Epithelial cell of prostate (primary cell): Measurements from ENCODE around the gene KRTAP12-4.
"Not testable (repeated sequence)": the region's sequence is repeated elsewhere in the genome, so short reads cannot be mapped to it uniquely, and the experiment has no call there.

ENCODE experiments used
- DNase-seq: peaks from one replicate; pipeline ENCODE4 v3.0.0-alpha.2; 2011; ENCODE audit warnings: low read depth, low spot score
- H3K27ac ChIP-seq: fragments of 450-650 bp; 2 replicates; pipeline ENCODE4 v1.5.1; 2017; ENCODE audit warnings: mild to moderate bottlenecking

Gene KRTAP12-4

DNA sequence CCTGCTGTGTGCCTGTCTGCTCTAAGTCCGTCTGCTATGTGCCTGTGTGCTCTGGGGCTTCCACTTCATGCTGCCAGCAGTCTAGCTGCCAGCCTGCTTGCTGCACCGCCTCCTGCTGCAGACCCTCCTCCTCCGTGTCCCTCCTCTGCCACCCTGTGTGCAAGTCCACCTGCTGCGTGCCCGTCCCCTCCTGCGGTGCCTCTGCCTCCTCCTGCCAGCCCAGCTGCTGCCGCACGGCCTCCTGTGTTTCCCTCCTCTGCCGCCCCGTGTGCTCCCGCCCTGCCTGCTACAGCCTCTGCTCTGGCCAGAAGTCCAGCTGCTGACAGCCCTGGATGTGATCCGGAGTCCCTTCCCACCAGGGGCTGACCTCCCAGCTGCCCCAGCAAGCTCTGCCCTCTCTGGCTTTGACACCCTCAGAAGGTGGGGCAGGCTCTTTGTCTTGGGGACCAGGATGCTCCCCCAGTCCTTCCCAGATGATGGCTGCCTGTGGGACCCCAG is 16.6 kb downstream of the KRTAP12-4 start:
- H3K27ac ChIP-seq, DNase-seq: not testable (repeated sequence)

DNA sequence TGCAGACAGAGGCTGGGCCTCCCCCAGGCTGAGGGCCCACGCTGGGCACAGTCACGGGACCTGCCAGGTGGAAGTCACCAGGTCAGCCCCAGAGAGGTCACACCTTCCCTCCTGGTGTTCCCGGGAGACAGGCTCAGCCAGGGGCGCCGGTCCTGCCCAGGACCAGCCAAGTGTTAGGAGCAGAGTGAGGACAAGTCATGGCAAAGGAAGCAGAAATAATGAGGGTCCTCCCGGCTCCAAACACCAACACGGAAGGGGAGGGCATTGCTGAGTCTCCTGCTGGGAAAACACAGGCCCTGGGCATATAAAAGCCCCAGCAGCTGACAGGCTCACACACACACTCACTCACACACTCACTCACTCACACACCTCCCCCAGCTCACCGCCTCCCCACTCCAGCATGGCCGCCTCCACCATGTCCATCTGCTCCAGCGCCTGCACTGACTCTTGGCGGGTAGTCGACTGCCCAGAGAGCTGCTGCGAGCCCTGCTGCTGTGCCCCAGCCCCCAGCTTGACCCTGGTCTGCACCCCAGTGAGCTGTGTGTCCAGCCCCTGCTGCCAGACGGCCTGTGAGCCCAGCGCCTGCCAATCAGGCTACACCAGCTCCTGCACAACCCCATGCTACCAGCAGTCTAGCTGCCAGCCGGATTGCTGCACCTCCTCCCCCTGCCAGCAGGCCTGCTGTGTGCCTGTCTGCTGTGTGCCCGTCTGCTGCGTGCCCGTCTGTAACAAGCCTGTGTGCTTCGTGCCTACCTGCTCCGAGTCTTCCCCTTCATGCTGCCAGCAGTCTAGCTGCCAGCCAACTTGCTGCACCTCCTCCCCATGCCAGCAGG is 17.2 kb downstream of the KRTAP12-4 start, which contains the start of gene KRTAP10-10:
Gene KRTAP10-10, plus strand, starts transcription at position 339 of the 833 bp plus-strand sequence. Its CDS starts 62 bp downstream, at position 401.
- DNase-seq: no peak
- H3K27ac ChIP-seq: no peak within 1 kb of the TSS

DNA sequence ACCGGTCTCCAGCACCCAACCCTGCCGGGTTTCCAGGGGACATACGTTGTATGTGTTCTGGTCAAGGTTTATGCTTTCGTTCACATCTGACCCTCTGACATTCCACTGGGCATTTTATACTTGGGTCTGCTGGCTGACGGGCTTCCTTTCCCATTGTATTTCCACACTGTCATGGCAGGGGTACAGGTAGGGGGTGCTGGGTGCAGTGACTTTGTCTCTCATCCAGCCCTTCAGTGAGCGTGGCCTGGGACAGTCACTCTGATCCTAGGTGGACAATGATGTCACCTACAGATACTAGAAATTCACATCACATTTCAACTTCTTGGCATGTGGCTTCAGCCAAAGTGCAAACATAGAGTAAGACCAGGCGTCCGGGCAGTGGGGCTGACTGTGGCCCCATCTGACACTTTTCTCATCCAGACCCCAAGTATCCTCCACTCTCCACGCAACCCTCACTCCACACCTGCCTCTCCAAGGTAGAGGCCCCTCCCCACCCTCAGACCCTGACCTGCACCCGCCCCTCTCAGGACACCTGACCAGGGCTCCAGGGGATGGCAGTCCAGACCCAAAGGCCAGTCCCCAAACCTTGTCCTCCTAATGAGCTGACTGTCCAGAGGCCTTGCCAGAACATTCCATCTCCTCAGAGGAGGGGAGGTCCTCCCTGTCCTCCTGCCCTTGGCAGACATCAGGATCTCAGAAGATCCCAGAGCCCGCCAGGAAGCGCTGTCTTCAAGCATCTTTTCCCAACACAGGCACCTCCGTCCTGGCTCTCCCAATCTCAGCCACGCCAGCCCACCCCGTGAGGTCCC is 18.0 kb downstream of the KRTAP12-4 start:
- no peak overlapping the region for H3K27ac ChIP-seq
- DNase-seq: no peak

DNA sequence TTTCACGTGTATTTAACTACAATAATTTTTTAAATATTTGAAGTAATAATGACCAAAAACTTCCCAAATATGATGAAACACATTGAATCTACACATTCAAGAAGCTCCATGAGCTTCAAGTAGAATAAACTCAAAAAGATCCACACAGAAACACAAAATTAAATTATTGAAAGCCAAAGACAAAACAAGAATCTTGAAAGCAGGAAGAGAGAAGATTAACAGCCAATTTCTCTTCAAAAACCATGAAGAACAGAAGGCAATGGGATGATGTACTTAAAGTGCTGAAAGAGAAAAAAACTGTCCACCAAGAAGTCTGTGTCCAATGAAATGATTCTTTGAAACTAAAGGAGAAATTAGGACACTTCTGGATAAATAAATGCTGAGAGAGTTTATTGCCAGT is 22.4 kb downstream of the KRTAP12-4 start:
- DNase-seq: no peak
- H3K27ac ChIP-seq: no peak overlapping the region

DNA sequence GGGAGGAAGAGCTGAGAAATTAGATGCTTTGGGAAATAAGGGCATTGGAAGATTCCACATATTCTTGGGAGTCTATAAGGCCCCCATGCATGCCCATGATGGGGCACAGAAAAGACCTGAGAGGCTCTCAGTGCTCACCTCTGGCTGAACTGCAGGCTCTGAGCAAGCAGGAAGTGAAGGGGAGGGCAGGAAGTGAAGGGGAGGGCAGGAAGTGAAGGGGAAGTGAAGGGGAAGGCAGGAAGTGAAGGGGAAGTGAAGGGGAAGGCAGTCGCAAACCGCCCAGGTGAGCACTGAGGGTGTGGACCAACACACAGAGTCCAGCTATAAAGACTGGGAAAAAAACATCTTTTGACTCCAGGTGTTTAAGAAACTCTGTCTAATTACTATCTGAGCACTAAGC is 24.0 kb downstream of the KRTAP12-4 start:
- no peak overlapping the region for H3K27ac ChIP-seq
- DNase-seq: no peak

DNA sequence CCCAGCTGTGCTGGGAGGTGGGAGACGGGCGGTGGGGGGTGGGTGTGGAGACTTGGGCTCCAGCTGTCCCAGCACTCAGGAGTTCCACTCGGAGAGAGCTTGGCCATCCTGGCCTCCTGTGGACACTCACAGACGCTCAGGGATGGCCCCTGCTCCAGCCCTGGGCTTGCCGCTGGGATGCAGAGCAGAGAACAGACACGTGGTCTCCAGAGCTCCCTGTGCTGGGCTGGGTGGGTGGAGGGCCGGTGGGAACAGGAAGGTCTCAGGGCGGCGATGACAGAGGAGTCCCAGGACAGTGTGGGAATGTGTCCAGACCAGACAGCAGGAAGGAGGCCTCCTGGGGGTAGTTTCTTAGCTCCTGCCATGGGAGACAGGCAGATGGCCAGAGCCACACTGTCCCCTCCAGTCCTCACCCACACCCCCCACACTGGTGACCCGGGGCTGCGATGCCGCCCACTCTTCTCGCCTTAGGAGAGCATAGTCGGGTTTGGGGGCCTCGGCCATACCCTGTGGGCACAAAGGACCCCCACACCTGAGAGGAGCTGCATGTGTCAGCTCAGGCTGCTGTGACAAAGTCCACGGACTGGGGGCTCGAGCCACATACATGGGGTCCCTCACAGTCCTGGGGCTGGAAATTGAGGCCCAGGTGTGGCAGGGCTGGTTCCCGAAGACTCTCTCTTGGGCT is 25.6 kb downstream of the KRTAP12-4 start:
- no peak for DNase-seq
- H3K27ac ChIP-seq: no peak overlapping the region

DNA sequence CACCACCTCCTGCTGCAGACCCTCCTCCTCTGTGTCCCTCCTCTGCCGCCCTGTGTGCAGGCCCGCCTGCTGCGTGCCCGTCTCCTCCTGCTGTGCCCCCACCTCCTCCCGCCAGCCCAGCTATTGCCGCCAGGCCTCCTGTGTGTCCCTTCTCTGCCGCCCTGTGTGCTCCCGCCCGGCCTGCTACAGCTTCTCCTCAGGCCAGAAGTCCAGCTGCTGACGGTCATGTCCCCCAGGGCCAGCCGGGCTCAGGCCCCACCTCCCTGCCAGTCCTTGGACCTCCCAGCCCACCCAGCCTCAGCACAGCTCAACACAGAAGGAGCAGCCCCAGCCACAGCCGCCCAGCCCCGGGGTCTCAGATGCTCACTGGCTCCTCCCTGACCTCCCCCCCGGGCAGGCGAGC is 26.6 kb downstream of the KRTAP12-4 start:
- not testable (repeated sequence) for DNase-seq, H3K27ac ChIP-seq

DNA sequence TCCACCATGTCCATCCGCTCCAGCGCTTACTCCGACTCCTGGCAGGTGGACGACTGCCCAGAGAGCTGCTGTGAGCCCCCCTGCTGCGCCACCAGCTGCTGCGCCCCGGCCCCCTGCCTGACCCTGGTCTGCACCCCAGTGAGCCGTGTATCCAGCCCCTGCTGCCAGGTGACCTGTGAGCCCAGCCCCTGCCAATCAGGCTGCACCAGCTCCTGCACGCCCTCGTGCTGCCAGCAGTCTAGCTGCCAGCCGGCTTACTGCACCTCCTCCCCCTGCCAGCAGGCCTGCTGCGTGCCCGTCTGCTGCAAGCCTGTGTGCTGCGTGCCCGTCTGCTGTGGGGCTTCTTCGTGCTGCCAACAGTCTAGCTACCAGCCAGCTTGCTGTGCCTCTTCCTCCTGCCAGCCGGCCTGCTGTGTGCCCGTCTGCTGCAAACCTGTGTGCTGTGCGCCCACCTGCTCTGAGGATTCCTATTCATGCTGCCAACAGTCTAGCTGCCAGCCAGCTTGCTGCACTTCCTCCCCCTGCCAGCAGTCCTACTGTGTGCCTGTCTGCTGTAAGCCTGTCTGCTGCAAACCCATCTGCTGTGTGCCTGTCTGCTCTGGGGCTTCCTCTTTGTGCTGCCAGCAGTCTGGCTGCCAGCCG is 27.2 kb downstream of the KRTAP12-4 start:
- DNase-seq: not testable (repeated sequence)

DNA sequence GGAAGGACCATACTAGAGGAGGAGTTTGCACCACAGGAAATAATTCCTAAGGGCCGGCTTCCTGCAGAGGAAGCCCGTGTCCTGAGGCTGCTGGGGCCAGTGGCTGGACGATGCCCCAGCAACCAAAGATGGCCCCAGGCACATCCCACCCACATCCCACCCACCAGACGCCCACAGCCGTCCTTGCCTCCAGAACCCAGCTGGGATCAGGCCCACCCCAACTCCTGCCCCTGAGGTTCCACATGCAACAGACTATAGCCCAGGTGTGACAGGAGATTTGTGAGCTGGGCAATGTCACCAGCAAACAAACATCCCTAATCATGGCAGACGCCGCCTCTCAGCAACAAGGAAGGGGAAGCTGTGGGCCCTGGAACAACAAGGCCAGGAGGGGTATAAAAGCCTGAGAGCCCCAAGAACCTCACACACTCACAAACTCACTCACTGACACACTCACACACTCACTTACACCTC is 27.8 kb downstream of the KRTAP12-4 start, which contains the start of gene KRTAP10-9:
Gene KRTAP10-9, plus strand, starts transcription at position 421 of the 471 bp plus-strand sequence. CDS start 79 bp downstream, outside the sequence.
- DNase-seq: no peak
- no peak within 1 kb of the TSS for H3K27ac ChIP-seq

More for the DNA sequence above, 27.2 kb downstream of the KRTAP12-4 start:
- H3K27ac ChIP-seq: not testable (repeated sequence)

DNA sequence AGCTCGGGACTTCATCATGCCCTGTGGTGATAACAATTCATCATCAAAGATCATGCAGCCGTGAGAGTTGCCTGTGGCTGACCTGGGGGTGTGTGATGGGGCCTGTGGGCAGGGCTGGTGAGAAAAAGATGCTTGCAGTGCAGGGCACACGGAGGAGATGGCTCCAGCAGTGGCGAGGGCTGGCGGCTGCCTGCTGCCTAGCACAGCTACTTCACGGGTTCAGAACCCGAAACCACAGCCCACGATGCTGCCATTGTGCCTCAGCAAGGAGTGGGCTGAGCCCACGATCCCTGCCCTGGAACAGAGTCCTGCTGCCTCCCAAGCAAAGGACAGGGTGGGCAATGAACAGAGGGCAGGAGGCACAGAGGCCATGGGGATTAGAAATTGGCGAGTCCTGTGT is 28.2 kb downstream of the KRTAP12-4 start:
- H3K27ac ChIP-seq: no peak overlapping the region
- DNase-seq: no peak

DNA sequence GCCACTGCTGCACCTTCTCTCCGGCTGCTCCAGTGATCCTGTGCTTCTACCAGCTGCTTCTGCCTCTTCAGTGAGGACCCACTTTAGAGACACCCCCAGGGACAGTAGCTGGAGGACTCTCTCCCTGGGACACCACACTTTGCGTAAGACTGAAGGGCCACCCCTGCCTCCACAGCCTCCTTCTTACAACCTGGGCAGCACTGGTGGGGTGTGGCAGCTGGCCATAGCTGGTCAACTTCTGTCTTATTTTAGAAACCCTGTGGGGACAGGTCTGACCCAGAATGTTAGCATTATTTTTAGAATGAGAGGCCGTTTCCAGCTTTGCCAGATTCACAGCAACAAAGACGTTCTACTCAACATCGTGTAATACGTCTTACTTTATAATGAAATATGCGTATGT is 28.7 kb downstream of the KRTAP12-4 start:
- no peak overlapping the region for H3K27ac ChIP-seq
- DNase-seq: no peak

DNA sequence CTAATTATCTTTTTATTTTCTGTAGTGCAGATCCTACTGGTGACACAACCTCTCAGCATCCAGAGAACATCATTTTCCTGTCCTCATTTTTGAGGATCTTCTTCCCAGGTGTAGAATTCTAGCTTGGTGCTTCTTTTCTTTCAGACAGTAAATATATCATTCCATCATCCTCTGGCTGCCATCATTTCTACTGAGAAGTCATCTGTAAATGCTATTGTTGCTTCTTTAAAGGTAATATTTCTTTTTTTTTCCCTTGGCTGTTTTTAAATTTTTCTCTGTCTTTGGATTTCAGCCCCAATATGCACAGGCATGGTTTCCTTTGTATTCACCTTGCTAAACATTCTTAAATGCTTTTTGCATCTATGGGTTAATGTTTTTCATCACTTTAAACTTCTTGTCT is 30.9 kb downstream of the KRTAP12-4 start:
- no peak overlapping the region for H3K27ac ChIP-seq
- no peak for DNase-seq

DNA sequence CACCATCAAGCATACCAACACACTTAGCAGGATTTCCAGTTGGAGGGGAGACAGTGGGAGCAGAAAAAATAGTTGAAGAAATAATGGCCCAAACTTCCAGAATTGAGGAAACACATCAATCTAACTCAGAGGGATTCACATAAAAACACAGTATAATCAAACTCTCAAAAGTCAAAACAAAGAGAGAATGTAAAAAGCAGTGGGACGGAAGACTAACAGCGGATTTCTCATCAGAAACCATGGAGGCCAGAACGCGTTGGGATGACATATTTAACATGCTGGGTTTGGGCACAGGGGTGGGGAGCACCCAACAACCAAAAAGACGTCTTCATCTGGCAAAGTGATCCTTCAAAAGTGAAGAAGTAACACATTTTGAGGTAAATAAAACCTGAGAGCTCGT is 34.6 kb downstream of the KRTAP12-4 start:
- no peak overlapping the region for H3K27ac ChIP-seq
- no peak for DNase-seq

DNA sequence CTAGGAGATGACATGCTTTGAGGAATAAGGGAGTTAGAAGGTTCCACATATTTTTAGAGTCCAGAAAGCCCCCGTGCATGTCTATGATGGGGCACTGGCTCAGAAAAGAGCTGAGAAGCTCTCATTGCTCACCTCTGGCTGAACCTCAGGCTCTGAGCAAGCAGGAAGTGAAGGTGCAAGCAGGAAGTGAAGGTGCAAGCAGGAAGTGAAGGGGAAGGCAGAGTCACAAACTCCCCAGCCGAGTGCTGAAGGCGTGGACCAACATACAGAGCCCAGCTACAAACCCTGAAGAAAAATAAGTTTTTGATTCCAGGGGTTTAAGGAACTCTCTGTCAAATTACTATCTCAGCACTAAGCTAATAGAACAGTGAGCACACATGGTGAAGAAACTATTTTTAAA is 35.5 kb downstream of the KRTAP12-4 start:
- DNase-seq: no peak
- no peak overlapping the region for H3K27ac ChIP-seq

DNA sequence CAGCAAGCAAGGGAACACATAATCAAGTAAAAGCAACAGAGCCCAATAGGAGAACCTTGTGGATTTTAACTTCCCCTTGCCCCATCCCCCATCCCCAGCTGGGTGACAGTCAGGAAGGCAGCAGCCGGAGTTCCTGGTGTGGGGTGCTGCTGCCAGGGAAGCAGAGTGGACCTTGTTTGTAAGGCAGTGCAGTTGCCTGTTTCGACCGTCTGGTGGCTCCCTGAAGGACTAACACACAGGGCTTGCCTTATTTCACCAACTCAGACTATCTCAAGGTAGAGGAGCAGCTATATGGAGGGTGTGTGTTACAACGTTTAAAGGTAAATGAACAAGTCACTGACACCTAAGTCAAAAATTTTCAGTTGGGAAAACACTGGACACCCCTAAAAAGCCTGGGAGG is 36.0 kb downstream of the KRTAP12-4 start:
- no peak for DNase-seq
- H3K27ac ChIP-seq: no peak overlapping the region

DNA sequence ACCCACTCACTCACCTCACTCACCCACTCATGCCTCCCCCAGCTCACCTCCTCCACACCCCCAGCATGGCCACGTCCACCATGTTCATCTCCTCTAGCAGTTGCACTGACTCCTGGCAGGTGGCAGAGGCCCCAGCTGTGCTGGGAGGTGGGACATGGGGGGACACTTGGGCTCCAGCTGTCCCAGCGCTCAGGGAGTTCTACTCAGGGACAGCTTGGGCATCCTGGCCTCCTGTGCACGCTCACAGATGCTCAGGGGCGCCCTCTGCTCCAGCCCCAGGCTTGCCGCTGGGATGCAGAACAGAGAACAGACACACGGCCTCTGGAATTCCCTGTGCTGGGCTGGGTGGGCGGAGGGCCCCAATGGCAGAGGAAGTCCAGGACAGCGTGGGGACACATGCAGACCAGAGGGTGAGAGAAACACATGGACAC is 37.4 kb downstream of the KRTAP12-4 start:
- DNase-seq: no peak
- no peak overlapping the region for H3K27ac ChIP-seq

DNA sequence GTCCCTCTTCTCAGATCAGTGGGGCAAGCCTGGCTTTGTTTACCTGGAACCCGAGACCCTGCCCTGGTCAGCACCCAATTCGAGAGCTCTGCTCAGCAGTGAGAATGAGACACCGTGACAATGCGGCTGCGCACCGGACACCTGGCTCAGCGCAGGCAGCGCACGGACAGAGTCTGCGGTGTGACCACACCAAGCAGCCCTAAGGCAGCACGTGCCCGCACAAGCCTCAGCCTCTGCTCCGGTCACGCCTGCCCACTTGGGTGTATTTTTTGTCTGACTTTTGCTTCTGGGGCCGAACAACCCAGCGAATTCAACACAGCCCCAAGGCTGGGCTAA is 37.9 kb downstream of the KRTAP12-4 start:
- DNase-seq: no peak
- H3K27ac ChIP-seq: no peak overlapping the region

DNA sequence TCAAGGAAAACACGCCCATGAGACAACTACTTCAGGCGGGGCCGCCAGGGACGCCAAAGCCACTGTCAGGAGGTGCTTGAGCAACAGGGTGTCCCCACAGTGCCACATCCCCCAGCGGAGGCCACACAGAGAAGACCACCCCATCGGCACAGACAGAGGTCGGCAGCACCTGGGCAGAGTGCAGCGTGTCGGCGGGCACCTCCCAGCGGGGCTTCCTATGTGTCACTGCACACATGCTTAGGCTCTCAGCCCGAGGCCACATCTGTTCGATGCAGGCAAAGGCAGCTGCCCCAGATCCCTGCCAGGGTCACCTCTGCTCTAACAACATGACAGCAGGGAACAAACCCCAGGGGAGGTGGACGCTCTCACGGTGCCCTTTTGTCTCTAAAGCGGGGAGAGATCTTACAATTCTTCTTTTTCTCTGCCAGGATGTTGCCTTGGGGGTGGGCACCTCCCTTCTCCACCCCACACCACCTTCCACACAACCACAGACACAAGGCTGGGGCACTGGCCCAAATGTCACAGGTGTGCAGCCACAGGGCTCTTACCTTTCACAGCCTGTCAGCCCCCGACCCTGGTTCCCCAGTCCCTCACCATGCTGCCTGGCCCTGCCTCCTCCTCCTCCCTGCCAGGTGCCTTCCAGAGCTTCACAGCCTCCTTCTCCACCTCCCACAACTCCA is 38.4 kb downstream of the KRTAP12-4 start:
- DNase-seq: no peak
- no peak overlapping the region for H3K27ac ChIP-seq

DNA sequence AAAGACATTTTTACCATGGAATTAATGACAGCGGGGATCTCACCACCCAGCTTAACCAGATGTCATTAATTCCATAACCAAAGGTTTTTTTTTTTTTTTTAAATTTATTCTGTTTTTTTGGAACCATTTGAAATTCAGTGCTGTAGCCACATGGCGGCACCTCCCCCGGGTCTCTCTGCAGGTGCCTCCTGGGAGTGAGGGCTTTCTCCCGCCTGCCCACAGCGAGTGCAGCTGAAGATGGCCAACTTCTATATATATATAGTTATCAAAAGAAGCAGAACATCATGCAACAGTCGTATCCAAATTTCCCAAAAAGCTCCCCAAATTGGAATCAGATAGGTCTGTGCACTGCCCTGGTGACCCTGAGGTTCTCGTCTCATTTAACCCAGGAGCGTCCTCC is 39.0 kb downstream of the KRTAP12-4 start:
- DNase-seq: no peak

More for the DNA sequence above, 39.0 kb downstream of the KRTAP12-4 start:
- no peak overlapping the region for H3K27ac ChIP-seq
